Hepatocyte (in vitro differentiated cells): Measurements from ENCODE around the gene NSUN7. TPM values are rescaled to one million over a fixed set of nuclear protein-coding genes. Genes with fewer than 3 reads are reported as not detected.

ENCODE experiments used
- DNase-seq: peaks from one replicate; pipeline ENCODE4 v3.0.0-alpha.2; 2016; ENCODE audit warnings: low spot score
- H2AFZ ChIP-seq: fragments of 200-600 bp; sonication (generic); 2 replicates; pipeline ENCODE4 v1.6.0; 2016; ENCODE audit warnings: antibody characterized with exemption, mild to moderate bottlenecking
- H3K27ac ChIP-seq: fragments of 200-600 bp; sonication (generic); 2 replicates; pipeline ENCODE4 v1.5.1; 2016; ENCODE audit warnings: mild to moderate bottlenecking
- H3K27me3 ChIP-seq: fragments of 200-600 bp; sonication (generic); 2 replicates; pipeline ENCODE4 v1.6.1; 2016
- H3K36me3 ChIP-seq: fragments of 200-600 bp; sonication (generic); replicated peaks from 2 replicates; pipeline ENCODE4 v1.5.1; 2016; ENCODE audit warnings: low read depth; ENCODE audit not compliant: insufficient read depth
- H3K4me1 ChIP-seq: fragments of 200-600 bp; sonication (generic); 2 replicates; pipeline ENCODE4 v1.5.1; 2016; ENCODE audit warnings: mild to moderate bottlenecking, moderate library complexity; ENCODE audit not compliant: insufficient read depth
- H3K4me2 ChIP-seq: fragments of 200-600 bp; sonication (generic); 2 replicates; pipeline ENCODE4 v1.6.0; 2016
- H3K4me3 ChIP-seq: fragments of 200-600 bp; sonication (generic); 2 replicates; pipeline ENCODE4 v1.5.1; 2016; ENCODE audit warnings: mild to moderate bottlenecking
- H3K79me2 ChIP-seq: fragments of 200-600 bp; sonication (generic); 2 replicates; pipeline ENCODE4 v1.6.0; 2017; ENCODE audit warnings: mild to moderate bottlenecking
- H3K9me2 ChIP-seq: fragments of 200-600 bp; sonication (generic); replicated peaks from 2 replicates; pipeline ENCODE4 v1.6.0; 2017; ENCODE audit warnings: mild to moderate bottlenecking; ENCODE audit not compliant: insufficient read depth
- H3K9me3 ChIP-seq: fragments of 200-600 bp; sonication (generic); 2 replicates; pipeline ENCODE4 v1.5.1; 2016; ENCODE audit warnings: low read depth, mild to moderate bottlenecking
- H4K20me1 ChIP-seq: fragments of 200-600 bp; sonication (generic); 2 replicates; pipeline ENCODE4 v1.6.0; 2016; ENCODE audit warnings: mild to moderate bottlenecking; ENCODE audit not compliant: insufficient read depth, poor library complexity, severe bottlenecking
- EZH2 ChIP-seq: fragments of 200-600 bp; sonication (generic); IDR thresholded peaks from 2 replicates; pipeline ENCODE4 v1.6.1; 2016; ENCODE audit warnings: antibody characterized with exemption, mild to moderate bottlenecking, borderline replicate concordance
- EZH2phosphoT487 ChIP-seq: fragments of 200-600 bp; sonication (generic); IDR thresholded peaks from one replicate; pipeline ENCODE4 v1.6.1; 2018; ENCODE audit warnings: antibody characterized with exemption, mild to moderate bottlenecking, low read depth, moderate library complexity; ENCODE audit not compliant: unreplicated experiment, severe bottlenecking
- whole genome bisulfite sequencing: methylation state at CpG from one replicate; pipeline ENCODE4 v1.1.6; 2016; ENCODE audit warnings: low lambda C conversion rate; ENCODE audit errors: missing lambda C conversion rate; 5-methylcytosine and 5-hydroxymethylcytosine counted together
- polyA plus RNA-seq: library from polyadenylated mRNA; unstranded; fragments of >200 nt; fragmentation: Nextera tagmentation; extraction: Ambion mirVana; gene quantifications from 2 replicates; pipeline ENCODE4 v1.2.1, GENCODE V29; 2016
- total RNA-seq: library from RNA; depleted of rRNA; stranded (reverse); fragments of >200 nt; gene quantifications from 2 replicates; pipeline ENCODE4 v1.2.3, GENCODE V29; 2014
- TF ChIP-seq, protein P1 (sequence below): fragments of 200-600 bp; sonication (generic); IDR thresholded peaks from 2 replicates; pipeline ENCODE4 v1.5.1; 2016; ENCODE audit warnings: antibody characterized with exemption, mild to moderate bottlenecking; ENCODE audit not compliant: poor library complexity

NSUN7 gene
- total and polyA plus RNA-seq, 2 experiments from 2014 or later: 4.6 to 8.0 TPM

DNA sequence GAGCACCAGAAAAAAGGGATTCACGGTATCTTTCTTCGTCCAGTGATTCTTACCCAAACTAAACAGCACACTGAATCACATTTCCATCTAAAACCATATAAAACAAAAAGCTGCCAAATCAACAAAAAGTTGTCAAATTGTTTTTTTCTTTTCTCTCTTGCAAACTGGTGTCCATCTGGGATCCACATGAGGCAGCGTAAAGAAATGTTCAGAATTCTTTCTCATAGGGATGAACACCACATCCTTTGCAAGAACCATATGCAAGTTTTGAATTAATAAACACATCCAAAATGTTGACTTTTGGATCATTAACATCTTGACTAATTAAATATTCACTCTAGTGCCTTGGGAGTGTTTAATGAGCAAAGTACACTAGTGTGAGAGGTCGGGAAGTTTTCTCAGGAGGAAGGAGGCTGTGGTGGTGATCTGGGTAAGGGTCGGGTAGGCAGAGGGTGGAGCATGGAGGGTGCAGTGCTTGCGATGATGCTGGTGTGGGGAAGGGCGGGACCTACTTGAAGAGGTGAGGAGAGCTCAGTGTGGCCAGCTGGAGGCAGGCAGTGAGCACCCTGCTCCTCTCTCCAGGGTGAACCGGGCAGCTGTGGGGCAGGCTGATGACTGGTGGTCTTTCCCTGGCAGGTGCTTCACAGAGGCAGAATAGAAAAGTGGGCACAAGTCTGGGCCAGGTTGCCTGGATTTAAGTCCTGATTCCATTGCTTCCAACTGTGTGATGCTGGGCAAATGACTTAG is 72.8 kb downstream of the NSUN7 start:
- Histone ChIP-seq H4K20me1 (no peaks in the 10 kb centered on the region), H2AFZ (no peak overlapping the region), H3K79me2 (no peaks in the 10 kb centered on the region), H3K4me2 (no peak overlapping the region), H3K27me3 (no peaks in the 10 kb centered on the region), H3K27ac (no peak overlapping the region), H3K4me1 (no peaks in the 10 kb centered on the region), H3K9me2 (no peaks in the 10 kb centered on the region), H3K4me3 (no peak overlapping the region), H3K36me3 (no peaks in the 10 kb centered on the region), H3K9me3 (no peaks in the 10 kb centered on the region)
- WGBS: 95% methylated on average over 8 of the region's 8 CpGs
- TF ChIP-seq EZH2 (no peak), EZH2phosphoT487 (no peak)
- TF ChIP-seq, protein P1, sequence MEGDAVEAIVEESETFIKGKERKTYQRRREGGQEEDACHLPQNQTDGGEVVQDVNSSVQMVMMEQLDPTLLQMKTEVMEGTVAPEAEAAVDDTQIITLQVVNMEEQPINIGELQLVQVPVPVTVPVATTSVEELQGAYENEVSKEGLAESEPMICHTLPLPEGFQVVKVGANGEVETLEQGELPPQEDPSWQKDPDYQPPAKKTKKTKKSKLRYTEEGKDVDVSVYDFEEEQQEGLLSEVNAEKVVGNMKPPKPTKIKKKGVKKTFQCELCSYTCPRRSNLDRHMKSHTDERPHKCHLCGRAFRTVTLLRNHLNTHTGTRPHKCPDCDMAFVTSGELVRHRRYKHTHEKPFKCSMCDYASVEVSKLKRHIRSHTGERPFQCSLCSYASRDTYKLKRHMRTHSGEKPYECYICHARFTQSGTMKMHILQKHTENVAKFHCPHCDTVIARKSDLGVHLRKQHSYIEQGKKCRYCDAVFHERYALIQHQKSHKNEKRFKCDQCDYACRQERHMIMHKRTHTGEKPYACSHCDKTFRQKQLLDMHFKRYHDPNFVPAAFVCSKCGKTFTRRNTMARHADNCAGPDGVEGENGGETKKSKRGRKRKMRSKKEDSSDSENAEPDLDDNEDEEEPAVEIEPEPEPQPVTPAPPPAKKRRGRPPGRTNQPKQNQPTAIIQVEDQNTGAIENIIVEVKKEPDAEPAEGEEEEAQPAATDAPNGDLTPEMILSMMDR: no peak
- DNase-seq: no peak

DNA sequence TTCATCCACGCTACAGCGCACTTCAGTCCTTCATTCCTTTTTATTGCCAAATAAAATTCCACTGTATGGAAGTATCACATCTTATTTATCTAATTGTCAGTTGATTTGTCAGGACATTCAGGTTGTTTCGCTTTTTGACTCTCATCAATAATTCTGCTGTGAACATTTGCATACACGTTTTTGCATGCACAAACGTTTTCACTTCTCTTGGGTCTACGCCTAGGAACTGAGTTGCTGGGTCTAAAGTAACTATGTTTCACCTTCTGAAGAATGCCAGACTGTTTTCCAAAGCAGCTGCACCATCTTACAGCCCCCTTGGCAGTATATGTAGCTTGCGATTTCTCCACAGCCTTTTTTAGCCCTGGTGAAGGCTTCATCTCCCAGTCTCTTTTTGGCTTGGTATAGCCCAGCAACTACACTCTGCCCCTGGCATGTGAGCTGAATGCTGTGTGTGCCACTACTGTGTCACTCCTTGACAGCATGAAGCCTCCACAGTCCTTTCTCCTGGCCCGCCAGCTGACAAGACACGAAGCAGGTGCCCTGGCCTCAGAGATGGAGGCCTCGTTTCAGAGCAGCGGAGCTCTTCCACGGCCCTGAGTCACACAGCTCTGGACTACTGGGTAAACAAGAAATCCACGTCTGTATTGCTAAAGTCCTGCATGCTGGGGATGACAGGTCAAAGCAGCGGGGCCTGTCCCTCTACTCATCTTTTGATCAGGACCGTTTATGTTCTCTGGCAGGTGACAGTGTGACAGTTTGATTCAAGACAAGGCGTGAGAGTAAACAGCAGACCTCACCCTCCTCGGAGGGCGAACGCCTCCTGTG is 75.5 kb downstream of the NSUN7 start:
- Histone ChIP-seq H3K4me1 (no peaks in the 10 kb centered on the region), H4K20me1 (no peaks in the 10 kb centered on the region), H3K27ac (no peak overlapping the region), H3K4me2 (no peak overlapping the region), H3K36me3 (no peaks in the 10 kb centered on the region), H3K79me2 (no peaks in the 10 kb centered on the region), H3K9me2 (no peaks in the 10 kb centered on the region), H3K4me3 (no peak overlapping the region), H3K9me3 (no peaks in the 10 kb centered on the region), H3K27me3 (no peaks in the 10 kb centered on the region), H2AFZ (no peak overlapping the region)
- no peak for TF ChIP-seq EZH2phosphoT487
- TF ChIP-seq EZH2: no peak
- TF ChIP-seq, protein P1: no peak
- WGBS: 94% methylated on average over 19 of the region's 19 CpGs
- DNase-seq: no peak

DNA sequence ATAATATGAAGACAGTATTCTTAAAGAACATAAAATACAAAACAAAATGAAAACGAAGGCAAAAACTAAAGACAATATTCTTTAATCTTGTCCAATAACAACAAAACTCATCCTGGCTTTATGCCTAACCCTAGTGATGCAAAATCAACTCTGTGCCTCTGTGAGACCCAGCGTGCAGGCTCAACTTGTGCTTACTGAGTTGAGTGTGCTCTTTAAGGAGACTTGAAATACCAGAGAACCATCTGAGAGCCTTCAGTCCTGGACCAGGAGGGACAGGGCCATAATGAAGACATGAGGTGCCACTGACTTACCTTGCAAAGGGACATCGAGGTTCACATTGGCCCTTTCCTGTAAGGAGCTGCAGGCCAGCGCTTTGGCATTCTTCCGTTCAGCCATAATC is 77.1 kb downstream of the NSUN7 start:
- H2AFZ ChIP-seq: no peak overlapping the region
- no peaks in the 10 kb centered on the region for H3K9me3 ChIP-seq
- no peaks in the 10 kb centered on the region for H4K20me1 ChIP-seq
- DNase-seq: no peak
- no peak for TF ChIP-seq EZH2phosphoT487
- TF ChIP-seq, protein P1: no peak
- no peak for TF ChIP-seq EZH2
- H3K4me3 ChIP-seq: no peak overlapping the region
- H3K36me3 ChIP-seq: no peaks in the 10 kb centered on the region
- H3K27ac ChIP-seq: no peak overlapping the region
- H3K4me2 ChIP-seq: no peak overlapping the region
- no peaks in the 10 kb centered on the region for H3K4me1 ChIP-seq
- H3K79me2 ChIP-seq: no peaks in the 10 kb centered on the region
- no peaks in the 10 kb centered on the region for H3K27me3 ChIP-seq
- no peaks in the 10 kb centered on the region for H3K9me2 ChIP-seq
- 94% methylated on average over 5 of the region's 5 CpGs for WGBS
